ENCODE data around the gene ELAC2.

Gene ELAC2, protein sequence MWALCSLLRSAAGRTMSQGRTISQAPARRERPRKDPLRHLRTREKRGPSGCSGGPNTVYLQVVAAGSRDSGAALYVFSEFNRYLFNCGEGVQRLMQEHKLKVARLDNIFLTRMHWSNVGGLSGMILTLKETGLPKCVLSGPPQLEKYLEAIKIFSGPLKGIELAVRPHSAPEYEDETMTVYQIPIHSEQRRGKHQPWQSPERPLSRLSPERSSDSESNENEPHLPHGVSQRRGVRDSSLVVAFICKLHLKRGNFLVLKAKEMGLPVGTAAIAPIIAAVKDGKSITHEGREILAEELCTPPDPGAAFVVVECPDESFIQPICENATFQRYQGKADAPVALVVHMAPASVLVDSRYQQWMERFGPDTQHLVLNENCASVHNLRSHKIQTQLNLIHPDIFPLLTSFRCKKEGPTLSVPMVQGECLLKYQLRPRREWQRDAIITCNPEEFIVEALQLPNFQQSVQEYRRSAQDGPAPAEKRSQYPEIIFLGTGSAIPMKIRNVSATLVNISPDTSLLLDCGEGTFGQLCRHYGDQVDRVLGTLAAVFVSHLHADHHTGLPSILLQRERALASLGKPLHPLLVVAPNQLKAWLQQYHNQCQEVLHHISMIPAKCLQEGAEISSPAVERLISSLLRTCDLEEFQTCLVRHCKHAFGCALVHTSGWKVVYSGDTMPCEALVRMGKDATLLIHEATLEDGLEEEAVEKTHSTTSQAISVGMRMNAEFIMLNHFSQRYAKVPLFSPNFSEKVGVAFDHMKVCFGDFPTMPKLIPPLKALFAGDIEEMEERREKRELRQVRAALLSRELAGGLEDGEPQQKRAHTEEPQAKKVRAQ

DNA sequence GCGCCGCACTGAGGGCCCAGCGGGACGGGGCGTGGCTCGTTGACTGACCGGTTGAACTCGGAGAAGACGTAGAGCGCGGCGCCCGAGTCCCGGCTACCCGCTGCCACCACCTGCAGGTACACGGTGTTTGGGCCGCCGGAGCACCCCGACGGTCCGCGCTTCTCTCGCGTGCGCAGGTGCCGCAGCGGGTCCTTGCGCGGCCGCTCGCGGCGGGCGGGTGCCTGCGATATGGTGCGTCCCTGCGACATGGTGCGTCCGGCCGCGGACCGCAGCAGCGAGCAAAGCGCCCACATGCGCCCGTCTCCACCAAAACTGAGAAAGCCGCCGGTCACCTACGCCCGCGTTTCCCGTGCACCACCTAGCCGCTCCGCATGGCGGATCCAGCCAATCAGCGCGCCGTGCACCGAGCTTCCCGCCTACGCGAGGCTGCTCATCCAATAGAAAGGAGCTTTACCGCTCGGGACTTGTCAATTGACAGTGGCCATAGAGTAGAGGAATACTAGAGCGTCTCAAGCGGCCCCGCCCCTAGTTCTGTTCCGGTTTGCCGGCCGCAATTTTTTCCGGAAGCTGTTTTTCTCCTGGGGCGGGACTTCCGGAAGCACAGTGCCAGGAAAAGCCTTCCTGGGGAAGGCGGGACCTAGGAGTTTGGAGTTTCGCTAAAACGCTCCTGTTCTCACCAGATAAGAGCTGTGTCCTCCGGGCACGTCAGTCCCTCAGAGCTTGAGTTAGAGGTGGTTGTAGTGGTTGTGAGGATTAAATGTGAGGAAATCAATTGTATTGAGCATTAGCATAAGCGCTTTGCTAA is at the start of gene ELAC2:
Gene ELAC2 (minus strand): TSS at position 373 of the 805 bp plus-strand sequence. CDS start 80 bp downstream, at position 293.
- DNase-seq, result peak; percentile 95

- DNase-seq, result no peak
Observed at GRCh38 chr17:13065032-13065431, 47.2 kb upstream of the ELAC2 start.

- DNase-seq, result no peak
Observed at GRCh38 chr17:13055131-13055530, 37.3 kb upstream of the ELAC2 start.

DNA sequence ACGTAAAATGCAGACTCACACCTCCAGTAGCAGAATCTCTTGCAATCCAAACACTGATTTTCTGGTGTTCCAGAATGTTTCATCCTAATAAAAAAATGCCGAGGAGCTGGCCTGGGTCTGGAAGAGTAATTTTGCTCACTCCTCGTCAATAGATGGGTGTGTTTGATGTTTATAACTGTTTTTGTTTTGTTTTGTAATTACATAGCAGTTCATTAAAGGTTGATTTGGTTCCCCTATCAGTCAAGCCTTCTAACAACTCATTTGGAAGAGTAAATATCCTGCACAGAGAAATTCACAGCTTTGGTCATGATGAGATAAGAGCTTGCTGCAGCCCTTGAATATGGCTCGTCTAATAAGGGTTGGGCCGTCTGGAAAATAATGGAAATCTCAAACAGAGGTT is 36.8 kb upstream of the ELAC2 start:
- DNase-seq, result no peak

- DNase-seq, result no peak
Observed at GRCh38 chr17:13051915-13052314, 34.1 kb upstream of the ELAC2 start.

- DNase-seq, result no peak
Observed at GRCh38 chr17:13047011-13047606, 29.3 kb upstream of the ELAC2 start.

- no peak for DNase-seq
Observed at GRCh38 chr17:13046361-13046760, 28.5 kb upstream of the ELAC2 start.

GRCh38 chr17:13044572-13045065 is 26.8 kb upstream of the ELAC2 start:
- no peak for DNase-seq

GRCh38 chr17:13038931-13039665 is 21.3 kb upstream of the ELAC2 start:
- no peak for DNase-seq

GRCh38 chr17:13036751-13037150 is 18.9 kb upstream of the ELAC2 start:
- DNase-seq, result no peak

- DNase-seq, result no peak
Observed at GRCh38 chr17:13035420-13035819, 17.6 kb upstream of the ELAC2 start.

DNA sequence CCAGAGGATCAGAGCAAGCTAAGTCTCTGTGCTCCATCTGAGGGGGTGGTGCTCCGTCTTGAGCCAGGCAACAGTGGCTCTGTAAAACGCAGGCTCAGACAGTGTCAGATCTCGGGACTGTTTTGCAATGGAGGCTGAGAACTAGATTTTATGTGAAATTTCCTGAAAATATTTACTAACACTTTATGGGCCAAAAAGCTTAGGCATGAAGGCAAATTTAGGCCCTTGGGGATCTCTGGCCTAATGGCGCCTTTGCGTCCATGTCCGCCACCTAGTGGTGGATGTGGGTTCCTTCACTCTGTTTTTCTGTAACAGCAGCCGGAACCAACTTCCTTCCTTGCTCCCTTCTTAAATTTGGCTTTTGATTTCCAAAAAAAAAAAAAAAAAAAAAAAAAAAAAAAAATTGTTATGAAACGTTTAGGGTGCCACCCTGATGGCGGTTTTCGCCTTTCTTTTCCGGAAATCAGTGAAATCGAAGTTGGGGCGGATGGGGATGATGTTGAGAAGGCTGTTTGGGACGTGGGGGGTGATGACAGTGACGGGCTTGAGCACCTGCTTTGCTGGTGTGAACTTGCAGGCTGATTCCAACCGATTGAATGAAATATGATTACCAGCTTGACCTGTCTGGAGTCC is 14.0 kb upstream of the ELAC2 start:
- peak; percentile 49 for DNase-seq

DNA sequence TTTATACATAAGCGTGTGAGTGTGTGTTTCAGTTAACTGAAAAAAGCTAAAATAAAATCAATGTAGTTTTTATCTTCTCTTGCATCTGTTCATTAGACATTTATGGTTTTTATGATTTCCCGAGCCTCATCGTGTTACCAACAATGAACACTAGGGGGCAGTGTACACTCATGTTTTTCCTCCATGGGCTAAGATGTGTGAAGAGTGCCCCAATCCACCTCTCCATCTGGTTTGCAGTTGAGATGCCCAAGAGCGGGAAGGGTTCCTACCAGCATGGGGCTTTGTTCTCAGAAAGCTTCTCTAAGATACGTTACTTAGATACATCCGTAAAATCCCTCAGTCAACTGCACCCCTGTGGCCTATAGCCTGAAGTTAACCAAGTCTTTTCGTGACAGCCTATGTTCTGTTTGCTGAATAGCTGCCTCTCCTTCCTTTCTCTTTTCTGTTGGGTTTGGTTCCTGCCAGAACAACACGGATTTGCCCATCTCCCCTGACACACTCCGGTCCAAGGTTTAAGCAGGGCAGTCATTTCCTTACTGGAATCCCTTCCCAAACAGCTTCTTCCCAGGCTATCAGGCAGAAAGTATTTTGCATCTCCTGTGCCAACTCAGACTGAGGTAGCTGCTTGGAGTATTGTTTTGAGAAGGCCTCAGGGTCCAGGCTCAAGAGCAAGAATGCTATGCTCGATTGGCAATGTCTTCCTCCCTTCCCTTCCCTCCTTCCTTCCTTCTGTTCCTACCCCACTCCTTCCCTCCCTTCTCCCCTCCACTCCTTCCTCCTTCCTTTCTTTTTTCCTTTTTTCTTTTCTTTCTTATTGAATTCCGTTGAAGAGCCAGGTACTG is 12.9 kb upstream of the ELAC2 start:
- peak; percentile 40 for DNase-seq

DNA sequence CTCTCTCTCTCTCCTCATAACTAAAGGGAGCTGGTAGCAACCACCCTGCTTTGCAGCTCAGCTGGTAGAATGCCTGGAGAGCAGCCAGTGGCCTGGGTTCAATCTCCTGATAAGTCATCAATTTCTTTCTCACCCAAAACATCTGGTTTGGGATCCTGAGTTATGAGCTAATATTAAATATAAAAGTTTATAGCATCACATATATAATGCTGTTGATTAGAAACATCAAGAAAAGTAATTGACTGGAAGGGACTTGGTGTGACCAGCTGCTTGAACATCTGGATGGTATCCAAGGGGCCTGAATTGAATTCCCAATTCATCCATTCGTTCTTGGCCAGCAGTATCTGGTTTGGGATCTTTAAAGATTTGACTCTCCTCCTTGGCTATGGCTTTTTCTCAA is 12.2 kb upstream of the ELAC2 start:
- no peak for DNase-seq

DNA sequence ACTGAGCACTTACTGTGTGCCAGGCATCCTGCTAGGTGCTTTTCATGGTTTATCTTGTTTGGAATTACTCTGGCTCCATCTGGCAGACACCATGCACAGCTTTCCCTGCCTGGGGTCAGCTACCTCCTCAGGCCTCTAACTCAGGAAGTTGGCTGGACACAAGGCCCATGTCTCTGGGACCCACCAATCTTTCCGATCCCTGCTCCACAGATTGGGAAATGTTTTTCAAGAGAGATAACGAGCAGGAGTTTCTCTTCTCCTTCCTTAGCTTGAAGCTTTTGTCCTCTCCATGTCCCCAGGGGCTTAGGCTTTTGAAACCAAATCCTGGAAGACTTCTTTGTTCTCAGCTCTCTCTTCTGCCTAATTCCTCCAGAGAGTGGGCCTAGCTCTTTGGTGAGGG is 11.5 kb upstream of the ELAC2 start:
- DNase-seq, result no peak

DNA sequence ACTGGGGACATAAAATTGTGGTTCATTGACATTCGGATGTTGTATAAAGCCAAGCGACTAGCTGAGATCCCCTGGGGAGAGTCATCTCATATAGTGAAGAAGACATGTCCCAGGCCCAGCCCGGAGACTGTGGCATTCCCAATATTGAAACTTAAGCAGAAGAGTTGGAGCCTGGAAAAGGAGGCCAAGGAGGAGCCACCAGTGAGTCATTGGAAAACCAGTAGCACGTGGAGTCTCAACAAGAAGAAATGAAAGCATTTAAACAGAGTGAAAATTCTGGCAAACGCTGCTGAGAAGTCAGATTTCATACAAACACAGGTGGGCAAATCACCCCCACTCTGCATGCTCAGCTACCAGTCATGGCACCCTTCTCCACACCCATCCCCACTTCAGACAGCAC is 9.4 kb upstream of the ELAC2 start:
- no peak for DNase-seq

- no peak for DNase-seq
Observed at GRCh38 chr17:13025687-13026086, 7.9 kb upstream of the ELAC2 start.

GRCh38 chr17:13025258-13025627 is 7.4 kb upstream of the ELAC2 start:
- no peak for DNase-seq

GRCh38 chr17:13024526-13025257 is 6.9 kb upstream of the ELAC2 start:
- DNase-seq, result peak; percentile 74

DNA sequence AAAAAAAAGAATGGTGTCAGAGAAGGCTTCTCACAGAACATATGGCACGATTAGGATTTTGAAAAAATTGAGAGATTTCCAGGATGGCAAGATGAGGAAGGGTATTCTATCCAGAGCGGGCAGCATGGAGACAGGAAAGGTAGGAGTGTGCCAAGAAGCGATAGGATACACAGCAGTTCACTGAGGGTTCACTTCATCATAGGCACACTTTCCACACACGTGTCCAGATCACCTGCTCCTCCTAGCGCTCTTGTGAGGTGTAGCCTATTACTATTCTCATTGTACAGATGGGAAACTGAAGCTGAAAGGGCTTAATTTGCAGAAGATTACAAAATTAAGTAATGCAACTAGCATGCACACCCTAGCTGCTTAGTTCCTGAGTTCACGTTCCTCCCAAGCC is 6.2 kb upstream of the ELAC2 start:
- no peak for DNase-seq

Data from activated CD4-positive, CD25-positive, alpha-beta regulatory T cell treated with anti-CD3 and anti-CD28 coated beads, Interleukin-2, amount 50 U/mL, for 72 hours (primary cell).